T-helper 2 cell treated with Interferon-gamma antibody and Interleukin-4, amounts not matched to agents 100 ng/mL and 5 ng/mL, for 36 hours (primary cell): ENCODE measurements around the gene DLG2. TPM values are rescaled to one million over a fixed set of nuclear protein-coding genes. Genes with fewer than 3 reads are reported as not detected.
"Not testable (repeated sequence)": the region's sequence is repeated elsewhere in the genome, so short reads cannot be mapped to it uniquely, and the experiment has no call there.

Source experiments
- intact Hi-C: fragments of 100-400 bp; cut with micrococcal nuclease; formaldehyde crosslinking; loops from one replicate; pipeline ENCODE4 v1.15.1; 2023
- total RNA-seq: library from RNA; stranded (reverse); gene quantifications from 2 replicates; pipeline ENCODE4 v1.2.3, GENCODE V29; 2022

Gene DLG2
- total RNA-seq, 1 donor from 2014 or later: 1.0 TPM

DNA sequence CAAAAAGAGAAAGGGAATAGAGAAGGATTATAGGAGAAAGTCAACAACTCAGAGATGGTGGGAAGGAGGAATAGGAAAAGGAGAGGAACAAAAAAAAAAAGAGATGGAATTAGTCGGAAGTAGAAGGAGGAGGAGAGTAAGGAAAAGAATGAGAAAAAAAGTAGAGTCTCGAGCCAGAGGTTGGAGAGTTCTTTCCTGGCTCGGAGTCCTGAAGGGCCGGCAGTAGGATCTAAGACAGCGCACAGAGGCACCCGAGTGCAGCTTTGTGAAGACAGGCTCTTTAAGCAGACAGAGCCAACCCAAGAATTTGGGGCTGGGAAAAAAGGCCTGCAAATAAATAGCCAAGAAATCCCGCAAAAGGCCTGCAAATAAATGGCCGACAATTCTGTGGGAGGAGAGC lies 2170.6 kb downstream of the DLG2 start:
- intact Hi-C loops: no loop called here

DNA sequence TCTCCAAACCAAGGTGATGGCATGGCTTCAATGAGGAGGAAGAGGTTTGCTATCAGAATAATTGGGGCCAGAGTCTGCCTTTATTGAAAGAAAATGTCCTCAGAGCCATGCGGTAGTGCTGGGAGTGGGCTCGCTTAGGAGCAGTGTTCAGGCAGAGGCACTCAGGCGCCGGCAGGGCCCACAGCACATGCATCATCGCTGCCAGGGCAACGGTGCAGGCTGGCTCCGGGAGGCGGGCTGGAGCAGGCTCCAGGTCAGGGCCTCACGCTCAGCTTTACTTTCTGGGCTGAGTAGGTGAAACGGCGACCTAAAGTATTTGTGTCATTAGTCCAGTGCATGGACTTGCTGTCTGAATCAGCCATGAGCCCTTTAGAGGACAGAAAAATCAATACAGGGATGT lies 2171.1 kb downstream of the DLG2 start:
- intact Hi-C loops: no loop called here

DNA sequence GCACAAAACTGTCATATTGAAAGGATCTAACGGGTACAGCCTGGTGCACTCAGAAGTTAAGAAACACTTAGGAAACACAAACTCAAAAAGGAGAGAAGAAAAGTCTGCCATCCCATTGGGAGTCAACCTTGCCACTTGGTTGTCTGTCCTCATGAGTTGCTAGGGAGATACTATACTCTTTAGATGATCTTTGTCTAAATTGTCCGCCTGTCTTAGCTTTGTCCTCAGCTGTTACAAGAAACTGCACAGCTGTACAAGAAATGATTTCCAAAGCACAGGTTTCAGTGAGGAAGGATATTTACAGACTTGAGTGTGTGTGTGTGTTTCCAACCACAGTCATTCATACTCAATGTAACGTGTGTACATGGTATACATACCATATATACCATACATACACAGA lies 2171.8 kb downstream of the DLG2 start:
- intact Hi-C loops: no loop called here

DNA sequence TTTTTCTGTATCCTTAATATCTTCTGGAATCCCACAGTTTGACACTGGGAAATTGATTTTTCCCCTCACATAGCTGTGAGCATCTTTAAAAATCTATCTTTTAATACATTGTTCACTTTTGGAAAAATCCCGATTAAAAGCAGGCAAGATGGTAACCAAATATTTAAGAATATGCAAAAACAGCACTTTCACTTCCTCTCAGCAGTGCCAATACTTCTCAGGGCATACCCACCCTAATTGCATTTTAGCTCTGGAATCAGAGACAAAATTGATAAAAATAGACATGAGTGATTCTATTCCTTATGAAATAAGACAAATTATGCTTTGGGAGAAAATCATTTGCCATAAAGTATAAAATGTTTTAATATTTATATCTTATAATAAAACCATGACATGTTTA lies 2172.5 kb downstream of the DLG2 start:
- intact Hi-C loops: no loop called here

DNA sequence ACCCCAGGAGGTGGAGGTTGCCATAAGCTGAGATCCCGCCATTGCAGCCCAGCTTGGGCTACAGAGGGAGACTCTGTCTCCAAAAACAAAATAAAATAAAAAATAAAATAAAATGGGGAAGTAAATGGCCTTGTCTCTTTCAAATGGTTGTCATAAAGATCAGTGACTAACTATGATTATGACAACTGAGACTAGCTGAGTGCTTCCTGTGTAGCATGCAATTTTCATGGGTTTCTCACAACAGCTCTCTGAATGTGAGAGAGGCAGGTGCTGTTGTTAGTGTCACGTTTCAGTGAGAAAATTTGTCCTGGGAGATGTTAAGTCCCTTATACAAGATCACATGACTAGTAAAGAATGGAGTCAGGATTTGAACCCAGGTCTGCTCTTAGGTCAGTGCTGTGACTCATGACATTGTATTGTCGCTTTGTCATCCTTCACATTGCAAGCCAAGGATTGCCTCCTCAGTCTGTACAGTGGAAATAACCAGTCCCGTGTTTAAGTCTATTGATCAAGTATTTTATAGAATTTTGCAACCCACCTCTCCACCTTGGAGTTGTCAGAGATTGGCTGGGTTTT lies 2177.7 kb downstream of the DLG2 start:
- intact Hi-C loops: no loop called here

DNA sequence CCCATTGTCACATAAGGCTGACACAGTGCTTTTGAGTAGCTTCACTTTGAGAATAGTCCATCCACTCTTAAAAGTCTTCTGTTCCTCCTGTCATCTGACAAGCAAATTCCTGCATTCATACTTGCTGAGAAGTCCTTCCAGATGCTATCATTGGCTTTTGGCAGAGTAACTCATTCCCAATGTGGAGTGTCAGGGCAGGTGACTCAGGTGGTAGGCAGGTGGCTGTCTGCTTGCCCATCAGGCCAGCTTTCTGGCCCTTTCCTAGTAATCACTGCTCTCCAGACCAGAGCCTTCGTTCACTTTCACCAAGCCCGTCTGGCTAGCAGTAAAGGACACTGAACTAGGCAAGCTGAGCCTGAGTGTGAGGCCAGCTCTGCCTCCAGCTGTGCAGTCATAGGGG lies 2178.5 kb downstream of the DLG2 start:
- intact Hi-C loops: no loop called here

DNA sequence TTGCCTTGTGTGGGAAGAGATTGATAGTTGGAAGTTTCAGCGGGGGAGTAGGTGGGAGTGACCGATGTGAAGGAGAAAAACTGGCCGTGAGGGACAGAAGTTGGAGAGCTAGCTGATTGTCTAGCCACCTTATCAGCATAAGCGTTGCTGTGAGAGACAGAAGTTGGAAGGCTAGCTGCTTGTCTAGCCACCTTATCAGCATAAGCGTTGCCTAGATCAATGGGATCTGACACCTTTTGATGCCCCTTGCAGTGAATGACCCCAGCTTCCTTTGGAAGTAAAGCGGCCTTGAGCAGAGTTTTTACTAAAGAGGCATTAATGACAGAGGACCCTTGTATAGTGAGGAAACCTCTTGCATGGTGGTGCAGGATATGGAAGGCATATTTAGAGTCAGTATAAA lies 2183.3 kb downstream of the DLG2 start:
- intact Hi-C loops: not testable (repeated sequence)

DNA sequence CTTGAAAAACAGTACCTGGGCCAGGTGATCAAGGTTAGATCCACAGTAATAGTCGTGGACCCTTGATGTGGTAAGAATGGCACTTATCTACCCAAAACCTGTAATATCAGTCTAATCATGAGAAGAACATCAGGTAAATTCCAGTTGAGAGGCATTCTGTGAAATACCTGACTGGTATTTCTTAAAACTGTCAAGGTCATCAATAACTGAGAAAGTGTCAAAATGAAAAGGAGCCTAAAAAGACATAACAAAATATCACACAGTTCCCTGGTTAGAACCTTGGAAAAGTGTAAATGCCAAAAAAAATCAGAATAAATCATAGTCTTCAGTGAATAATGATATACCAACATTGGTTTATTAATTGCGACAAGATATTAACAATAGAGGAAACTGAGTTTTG lies 2185.5 kb downstream of the DLG2 start:
- intact Hi-C loops: no loop called here

DNA sequence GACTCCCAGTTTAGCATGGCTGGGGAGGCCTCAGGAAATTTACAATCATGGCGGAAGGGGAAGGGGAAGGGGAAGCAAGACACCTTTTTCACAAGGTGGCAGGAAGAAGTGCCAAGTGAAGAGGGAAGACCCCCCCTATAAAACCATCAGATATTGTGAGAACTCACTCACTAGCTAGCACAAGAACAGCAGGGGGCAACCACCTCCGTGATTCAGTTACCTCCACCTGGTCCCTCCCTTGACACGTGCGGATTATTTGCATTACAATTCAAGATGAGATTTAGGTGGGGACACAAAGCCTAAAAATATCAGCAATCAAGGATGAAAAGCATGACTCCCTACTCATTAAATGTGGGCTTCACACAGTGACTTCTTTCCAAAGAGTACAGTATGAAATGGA lies 2186.0 kb downstream of the DLG2 start:
- intact Hi-C loops: no loop called here

DNA sequence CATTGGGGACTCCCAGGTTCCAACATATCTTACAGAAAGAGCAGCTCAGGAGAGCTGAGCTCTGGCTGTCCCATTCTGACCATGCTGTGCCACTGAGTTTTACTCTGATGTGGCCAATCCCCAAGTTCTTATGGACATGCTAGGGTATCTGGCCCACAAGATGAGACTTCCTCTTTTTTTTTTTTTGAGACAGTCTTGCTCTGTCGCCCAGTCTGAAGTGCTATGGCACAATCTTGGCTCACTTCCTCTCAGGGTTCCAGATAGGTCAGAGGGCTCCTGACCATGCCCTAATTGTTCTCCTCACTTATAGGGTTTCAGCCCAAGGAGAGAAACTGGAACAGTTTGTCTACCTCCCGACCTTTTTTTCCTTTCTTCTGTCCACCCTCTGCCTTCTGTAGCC lies 2188.7 kb downstream of the DLG2 start:
- intact Hi-C loops: no loop called here

DNA sequence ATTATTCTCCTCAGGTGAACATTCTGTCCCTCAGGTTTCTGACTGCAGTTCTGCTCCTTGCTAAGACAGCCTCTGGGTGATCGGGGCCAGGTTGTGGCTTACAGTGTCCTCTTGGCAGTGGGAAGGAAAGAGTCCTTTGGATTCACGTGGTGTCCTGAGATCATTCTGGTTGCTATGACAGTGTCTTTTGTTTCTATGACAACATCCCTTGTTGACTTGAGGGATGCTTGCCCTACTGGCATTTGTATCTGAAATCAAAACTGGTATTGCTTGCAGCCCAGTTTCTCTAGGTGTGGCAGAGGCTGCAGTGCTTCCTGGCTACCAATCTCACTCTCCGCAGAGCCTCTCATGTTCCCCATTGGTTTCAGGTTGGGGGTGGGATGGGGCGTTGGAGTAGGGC lies 2189.2 kb downstream of the DLG2 start:
- intact Hi-C loops: no loop called here

DNA sequence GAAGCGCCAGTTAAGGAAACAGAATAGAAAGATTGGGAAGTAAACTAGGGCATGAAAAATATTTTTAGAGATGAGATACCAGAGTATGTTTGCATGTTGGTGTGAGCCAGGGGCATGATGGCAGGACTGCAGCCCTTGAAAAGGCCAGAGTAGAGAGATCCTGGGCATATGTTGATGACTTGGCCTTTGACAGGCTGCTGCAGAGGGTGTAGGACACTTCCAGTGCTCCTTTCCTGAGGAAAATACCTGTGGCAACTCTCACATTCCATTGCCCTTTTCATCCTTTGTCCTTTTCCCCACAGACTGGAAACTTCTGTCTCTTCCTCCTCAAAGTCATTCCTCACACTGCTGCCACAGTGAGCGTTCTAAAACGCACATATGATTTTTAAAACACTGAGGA lies 2190.3 kb downstream of the DLG2 start:
- intact Hi-C loops: no loop called here

DNA sequence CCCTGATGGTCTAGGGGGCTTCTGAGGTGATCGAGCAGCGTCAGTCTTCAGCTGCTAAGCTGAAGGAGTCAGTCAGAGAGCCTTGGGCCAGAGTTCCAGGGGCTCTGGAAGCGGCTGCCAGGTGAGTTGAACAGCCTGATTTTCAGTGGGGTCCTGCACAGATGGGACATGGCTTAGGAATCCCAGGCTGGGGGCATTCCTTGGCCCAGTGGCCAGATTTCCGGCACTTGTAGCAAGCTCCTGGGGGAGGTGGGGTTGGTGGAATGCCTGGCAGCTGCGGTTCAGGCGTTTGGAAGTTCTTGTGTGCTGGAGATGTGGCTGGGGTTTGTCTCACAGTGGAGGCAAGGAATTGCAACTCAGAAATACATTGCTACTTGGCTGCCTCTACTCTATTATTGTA lies 2192.3 kb downstream of the DLG2 start:
- intact Hi-C loops: not testable (repeated sequence)

DNA sequence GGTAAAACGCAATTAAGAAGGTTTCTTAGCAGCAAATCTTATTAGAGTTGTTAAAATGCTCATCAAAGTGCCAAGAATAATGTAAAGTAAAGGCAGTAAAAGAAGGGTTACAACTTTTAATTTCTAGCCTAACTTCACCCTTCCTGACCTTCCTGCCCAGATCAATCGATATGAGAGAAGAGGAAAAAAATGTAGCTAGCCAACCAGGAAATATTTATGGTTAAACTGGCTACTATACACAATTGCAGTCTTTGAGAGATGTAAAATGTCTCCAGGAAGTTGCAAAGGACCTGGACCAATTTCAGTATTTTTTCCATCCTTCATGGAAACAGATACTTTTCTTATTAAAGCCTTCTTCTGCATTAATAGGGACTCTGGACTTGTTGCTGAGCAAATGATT lies 2199.2 kb downstream of the DLG2 start:
- intact Hi-C loops: no loop called here

DNA sequence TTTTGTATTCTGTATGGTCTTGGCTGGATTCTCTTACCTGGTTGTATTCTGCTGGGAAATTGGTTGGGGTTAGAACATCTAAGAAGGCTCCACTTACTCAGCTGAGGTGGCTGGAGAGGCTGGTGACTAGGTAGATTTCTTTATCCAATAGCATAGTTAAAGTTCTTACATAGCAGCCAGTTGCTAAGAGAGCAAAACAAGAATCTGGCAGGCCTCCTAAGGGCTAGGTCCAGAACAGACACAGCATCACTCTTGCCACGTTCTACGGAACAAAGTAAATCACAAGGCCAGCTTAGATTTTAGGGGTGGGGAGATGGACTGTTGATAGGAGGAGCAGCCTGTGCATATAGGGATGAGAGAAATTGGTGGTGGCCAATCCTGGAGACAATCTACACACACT lies 2199.6 kb downstream of the DLG2 start:
- intact Hi-C loops: no loop called here

DNA sequence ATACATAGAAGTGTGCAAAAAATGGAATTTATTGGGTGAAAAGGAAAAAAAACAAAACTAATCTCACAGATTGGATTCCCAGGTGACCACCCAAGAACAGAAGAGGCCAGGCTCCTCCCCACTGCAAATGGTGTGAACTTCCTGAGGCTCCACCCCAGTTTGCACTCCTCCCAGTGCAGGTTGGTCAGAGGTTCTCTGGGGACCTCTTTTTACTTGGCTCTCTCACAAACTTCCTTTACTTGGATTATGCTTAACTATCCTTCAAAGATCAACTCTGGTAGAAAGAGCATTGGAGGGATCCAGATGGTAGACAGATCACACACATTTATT lies 2202.0 kb downstream of the DLG2 start:
- intact Hi-C loops: no loop called here

DNA sequence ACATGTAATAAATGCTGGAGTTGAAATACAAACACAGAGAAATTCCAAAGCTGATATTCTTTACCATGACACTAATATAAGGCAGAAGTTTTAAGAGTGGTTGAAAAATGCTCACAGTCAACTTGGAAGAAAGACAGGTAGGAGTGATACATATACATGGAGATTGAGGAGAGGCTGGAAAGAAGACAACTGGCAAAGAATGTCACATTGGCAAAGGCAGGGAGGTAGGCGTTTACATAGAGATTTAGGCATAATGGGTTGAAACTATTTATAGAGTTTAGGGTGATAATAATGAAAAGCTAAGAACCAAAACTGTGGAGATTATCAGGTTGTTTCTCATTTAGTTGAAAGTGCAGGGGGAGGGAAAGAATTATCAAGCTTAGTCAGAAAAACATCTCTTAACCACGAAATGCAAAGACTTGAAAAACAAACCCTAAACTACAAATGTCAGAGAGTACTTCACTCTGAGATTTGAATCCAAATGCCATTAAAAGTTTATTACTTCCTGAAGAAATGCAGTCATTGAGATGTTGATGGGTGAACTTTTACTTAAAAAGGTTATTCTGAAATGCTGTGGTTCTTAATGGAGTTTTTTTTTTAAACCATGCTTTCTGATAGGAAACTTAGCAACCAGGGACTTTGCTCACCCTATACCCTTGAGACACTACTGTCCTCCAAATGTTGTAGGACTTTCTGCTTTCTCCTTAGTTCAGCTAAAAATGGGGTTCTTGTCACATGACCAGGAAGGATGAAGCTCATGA lies 2202.6 kb downstream of the DLG2 start:
- intact Hi-C loops: no loop called here

DNA sequence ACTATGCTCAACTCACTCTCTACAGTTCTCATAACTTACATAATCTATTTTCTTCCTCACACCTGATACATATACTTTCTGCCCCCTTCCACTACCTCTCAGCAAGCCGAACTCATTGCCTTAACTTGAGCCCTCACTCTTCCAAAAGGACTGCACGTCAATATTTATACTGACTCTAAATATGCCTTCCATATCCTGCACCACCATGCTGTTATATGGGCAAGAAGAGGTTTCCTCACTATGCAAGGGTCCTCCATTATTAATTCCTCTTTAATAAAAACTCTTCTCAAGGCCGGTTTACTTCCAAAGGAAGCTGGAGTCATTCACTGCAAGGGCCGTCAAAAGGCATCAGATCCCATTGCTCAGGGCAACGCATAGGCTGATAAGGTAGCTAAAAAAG lies 2204.5 kb downstream of the DLG2 start:
- intact Hi-C loops: not testable (repeated sequence)

DNA sequence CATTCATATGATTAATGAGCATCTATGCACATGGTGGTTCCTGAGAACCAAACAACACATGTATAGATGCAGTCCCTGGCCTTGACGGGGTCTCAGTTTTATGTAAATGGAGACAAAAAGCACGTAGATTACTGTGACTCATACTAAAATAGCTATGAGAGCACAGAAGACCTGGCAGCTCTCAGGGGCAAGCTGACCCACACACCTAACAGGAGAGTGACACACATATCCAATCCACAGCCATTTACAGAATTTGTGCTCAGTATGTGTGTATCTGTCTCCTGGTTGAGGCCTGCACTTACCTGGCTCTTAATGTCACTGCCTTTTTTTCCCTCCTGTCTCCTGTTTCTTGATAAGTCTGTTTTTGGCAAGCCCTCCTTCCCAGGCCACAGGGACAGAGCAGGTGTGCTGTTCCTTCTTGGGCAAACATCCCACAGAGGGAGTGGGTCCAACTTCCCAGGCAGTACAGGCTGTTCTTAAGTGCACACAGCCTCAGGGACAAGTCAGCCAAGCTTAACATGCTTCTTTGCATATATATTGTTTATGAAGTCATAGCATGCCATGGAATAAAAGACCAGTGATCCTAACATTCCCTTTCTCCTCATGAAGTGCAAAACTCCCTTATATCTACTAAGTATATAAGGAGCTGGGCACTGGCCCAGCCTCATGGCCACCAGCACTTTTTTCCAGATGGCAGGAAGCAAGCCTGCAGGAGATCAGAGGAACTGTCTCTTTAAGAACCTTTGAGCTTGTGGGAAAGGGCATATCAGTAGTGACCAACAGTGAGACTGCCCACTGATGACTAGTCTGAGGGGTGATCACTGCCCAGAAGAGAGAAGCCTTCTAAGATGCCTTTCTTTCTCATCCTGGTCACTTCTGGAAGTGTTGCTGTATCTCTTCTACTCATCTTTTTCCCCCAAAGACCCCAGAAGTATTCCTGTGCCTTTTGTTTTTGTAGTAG lies 2216.3 kb downstream of the DLG2 start:
- intact Hi-C loops: no loop called here

DNA sequence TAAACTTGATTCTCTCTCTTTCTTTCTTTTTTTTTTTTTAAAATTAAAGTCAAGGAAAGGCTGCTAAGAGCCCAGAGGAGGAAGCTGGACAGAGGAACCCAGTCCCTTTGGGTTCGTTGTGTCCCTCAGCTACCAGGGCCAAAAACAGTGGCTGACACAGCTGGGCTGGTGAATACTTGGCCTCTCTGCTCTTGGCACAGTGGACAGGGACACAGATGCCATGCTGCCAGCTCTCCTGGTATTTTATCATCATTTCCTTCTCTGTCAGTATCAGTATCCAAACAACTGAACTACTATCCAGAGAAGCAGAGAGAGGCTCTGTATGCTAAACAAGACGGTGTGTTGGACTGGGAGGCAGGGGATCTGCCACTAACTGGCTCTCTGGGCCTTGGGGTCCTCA lies 2217.3 kb downstream of the DLG2 start:
- intact Hi-C loops: no loop called here

DNA sequence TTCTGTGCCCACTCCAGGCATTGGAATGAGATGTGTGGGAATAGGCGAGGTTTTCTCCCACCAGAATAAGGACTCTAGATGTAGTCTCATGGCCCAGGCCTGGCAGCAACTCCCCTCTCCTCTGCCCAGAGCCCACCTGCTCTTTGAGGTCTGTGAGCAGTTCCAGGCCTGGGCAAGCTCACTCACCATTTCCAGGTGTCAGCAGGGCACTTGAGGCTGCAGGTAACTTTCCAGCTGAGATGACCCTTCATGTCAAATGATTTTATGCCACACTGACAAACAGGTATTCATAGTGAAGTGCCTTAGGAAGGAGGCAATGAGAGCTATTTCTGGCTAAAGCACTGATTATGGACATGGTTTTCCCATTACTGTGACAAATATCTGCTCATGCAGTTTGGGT lies 2217.7 kb downstream of the DLG2 start:
- intact Hi-C loops: no loop called here

DNA sequence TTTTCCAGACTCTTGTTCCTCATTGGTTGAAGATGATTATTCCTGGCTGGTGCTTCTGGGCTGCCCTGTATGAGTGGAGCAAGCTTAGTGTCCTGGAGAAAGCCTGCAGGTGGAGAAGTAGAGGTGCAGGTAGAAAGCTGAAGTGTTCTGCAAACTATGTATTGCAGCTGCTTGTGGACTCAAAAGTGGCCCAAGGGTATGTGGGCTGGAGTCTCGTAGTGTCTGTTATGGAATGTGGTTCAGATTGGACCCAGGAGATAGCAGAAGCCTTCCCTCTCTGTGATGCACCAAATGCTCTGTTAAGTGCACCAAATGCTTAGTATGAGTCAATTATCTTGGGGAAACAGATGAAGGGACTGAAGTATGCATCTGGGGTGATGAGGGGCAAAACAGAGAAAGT lies 2218.2 kb downstream of the DLG2 start:
- intact Hi-C loops: no loop called here
